Lower leg skin (tissue), 3 donors: Measurements from ENCODE around the gene MYCBP2.

Source experiments
- CTCF ChIP-seq, 3 donors: fragments of 450-650 bp; IDR thresholded peaks; one replicate each; pipeline ENCODE4 v1.5.1; 2016; ENCODE audit warnings: antibody characterized with exemption in 3 of 3, mild to moderate bottlenecking in 3 of 3, moderate library complexity in 2 of 3
- POLR2A ChIP-seq, 2 donors: fragments of 450-650 bp; IDR thresholded peaks; one replicate each; pipeline ENCODE4 v1.6.1; 2016 to 2017; ENCODE audit warnings: antibody characterized with exemption in 2 of 2, mild to moderate bottlenecking in 1 of 2, moderate library complexity in 1 of 2

- TF ChIP-seq CTCF (IDR thresholded peaks at IDR 0.05) (no peak), POLR2A (IDR thresholded peaks at IDR 0.05) (no peak)
Measured at GRCh38 chr13:77313923-77314322, 13.0 kb downstream of the MYCBP2 start.
